ENCODE data around the gene LCN2.

Gene LCN2

GRCh38 chr9:128115187-128116103 lies 33.8 kb upstream of the LCN2 start:
- no peak for DNase-seq (ENCODE audit: low spot score)

DNA sequence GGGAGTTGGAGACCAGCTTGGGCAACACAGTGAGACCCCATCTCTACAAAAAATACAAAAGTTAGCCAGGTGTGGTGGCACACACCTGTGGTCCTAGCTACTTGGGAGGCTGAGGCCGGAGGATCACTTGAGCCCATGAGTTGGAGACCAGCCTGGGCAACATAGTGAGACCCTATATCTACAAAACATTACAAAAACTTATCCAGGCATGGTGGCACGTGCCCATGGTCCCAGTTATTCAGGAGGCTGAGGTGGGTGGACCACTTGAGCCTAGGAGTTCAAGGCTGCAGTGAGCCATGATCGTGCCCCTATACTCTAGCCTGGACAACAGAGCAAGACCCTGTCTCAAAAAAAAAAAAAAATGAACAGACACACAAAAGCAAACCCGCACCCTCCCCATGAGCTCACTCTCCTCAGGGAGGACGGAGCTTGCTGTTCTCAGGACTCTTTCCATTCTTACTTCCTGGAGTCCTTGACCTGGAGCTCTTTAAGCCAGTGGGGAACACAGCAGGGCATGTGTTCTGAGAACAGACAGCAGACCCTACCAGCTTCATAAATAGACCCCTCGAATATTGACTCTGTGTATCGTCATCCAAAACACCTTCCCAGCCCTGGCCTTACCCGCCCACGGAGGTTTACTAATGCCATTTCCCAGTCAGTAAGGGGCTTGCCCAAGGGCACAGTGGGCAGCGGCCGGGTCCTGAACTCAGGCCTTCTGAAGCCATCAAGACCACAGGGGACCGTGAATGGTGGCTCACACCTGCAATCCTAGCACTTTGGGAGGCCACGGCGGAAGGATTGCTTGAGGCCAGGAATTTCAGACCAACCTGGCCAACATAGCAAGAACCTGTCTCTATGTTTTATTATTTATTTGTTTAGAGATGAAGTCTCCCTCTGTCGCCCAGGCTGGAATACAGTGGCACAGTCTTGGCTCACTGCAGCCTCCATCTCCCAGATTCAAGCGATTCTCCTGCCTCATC lies 32.9 kb upstream of the LCN2 start:
- DNase-seq (ENCODE audit: low spot score), result no peak

DNA sequence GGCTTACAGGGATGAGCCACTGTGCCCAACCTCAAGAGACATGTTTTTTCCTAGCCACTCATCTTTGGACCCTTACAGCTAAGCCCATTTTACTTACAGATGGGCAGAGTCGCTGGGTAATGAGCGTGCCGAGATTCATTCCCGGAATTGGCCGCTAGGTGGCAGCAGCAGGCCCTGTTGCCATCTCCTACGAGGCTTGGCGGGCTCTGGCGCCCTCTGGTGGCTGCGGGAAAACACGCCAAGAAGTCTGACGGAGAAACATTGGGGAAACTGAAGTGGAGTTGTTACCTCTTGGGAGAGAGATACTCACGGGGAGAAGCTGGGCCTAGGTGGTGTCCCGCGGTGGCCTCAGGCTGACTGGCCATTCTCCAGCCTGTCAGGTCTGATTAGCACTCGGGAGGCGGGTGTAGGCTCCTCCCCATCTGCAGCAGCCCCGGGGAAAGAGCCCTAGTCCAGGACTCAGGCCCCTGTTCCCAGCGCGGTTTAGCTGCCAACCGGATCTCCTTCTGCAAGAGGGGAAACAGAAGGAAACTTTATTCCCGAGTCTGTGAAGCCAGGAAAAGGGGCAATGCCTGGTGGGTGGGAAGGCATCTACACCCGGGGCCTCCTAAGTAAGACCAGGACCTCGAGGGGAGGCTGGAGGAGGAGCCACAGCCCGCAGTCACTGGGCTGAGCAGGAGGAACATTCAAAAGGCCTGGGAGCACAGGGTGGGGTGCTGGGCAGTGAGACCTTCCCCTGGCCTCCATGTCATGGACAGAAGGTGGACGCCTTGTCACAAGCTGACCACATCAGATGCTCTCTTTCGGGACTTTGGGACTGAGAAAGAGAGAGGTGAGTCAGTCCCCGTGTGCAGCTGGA lies 31.4 kb upstream of the LCN2 start:
- DNase-seq (ENCODE audit: low spot score), result peak; percentile 94

GRCh38 chr9:128118472-128118857 lies 30.8 kb upstream of the LCN2 start:
- no peak for DNase-seq (ENCODE audit: low spot score)

DNA sequence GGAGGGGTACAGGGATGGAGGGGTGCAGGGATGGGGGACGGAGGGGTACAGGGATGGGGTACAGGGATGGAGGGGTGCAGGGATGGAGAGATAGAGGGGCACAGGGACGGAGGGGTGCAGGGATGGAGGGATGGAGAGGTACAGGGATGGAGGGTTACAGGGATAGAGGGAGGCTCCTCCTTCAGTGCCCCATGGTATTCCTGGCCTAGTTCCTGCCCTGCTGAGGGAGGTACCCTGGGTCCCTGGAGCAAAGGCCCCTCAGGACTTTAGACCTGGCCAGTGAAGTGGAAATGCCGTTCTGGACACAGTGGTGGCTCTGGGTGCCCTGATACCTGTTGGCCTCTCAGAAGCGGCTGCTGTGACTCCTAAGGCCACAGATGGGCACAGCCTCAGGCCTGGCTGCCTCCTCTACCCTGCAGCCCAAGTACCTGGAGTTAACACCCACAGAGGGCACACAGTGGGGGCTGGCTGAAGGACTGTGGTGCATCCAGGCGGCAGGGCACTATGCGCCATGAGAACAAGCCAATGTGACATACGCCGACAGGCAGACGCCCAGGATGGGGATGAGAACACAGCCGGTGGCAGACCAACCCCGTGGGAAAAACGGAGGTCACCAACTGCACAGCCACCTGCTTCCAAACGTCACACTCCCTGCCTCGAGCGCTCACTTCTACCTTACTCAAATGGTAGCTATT lies 30.1 kb upstream of the LCN2 start:
- no peak for DNase-seq (ENCODE audit: low spot score)

DNA sequence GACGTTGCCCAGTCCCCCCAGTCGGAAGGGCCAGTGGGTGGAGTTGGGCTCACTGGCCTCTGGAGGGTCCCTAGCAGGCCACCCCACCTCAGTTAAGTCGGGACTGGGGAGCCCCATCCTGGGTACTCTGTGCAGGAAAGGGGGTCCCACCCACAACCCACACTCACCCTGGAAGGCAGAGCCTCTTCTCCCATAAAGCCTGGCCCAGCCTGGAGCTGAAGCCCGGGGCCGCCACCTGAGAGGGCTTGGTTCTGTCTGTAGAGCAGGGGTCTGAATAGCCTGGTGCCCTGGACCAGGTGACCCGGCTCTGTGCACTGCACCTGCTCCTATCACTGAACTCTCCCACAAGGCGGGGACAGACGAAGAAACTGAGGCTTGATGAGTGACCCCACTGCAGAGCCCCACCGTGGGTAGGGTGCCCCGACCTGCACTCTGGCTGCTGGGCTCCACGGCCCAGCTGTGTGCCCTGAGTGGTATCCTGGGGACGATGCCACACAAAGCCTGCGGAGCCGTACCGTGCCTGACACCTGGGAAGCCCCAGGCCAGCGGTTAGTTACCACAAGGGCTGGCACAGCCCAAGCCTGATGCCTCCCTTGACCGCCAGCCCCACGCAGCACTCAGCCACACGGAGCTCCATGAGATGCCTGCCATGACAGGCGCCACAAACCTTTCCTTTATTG lies 29.1 kb upstream of the LCN2 start:
- no peak for DNase-seq (ENCODE audit: low spot score)

DNA sequence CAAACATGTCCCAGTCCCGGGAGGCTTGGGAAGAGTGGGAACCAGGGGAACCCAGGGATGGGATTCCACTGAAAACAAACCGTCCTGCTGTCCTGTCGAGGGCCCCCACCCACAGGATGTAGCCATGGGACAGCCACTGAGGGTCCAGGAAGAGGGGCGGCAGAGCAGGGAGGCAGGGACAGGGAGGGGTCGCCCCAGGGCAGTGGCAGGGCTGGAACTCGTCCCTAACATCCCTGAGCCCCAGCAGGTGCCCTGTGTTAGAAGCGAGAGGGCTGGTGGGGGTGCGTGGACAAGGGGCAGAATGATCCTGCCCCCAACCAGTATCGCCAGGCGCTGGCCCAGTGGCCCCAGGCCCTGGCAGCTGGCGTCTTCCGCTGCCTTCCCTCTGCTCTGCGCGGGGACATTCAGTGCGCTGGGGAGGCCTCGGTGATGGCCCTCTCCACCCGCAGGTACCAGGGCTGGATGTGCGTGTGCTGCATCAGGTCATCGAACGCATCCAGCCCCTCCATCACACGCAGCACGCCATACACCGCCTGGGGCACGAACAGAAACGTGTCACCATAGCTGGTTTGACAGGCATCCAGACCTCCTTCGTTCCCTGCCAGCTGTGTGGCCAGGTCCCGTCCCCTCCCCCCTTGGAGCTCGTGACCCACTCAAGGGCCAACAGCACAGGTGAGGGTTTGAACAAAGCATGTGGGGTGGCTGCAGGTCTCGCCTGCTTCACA lies 28.4 kb upstream of the LCN2 start:
- DNase-seq (ENCODE audit: low spot score), result no peak

- DNase-seq (ENCODE audit: low spot score), result no peak
Observed at GRCh38 chr9:128121466-128121810, 27.8 kb upstream of the LCN2 start.

- no peak for DNase-seq (ENCODE audit: low spot score)
Observed at GRCh38 chr9:128121924-128122808, 27.1 kb upstream of the LCN2 start.

DNA sequence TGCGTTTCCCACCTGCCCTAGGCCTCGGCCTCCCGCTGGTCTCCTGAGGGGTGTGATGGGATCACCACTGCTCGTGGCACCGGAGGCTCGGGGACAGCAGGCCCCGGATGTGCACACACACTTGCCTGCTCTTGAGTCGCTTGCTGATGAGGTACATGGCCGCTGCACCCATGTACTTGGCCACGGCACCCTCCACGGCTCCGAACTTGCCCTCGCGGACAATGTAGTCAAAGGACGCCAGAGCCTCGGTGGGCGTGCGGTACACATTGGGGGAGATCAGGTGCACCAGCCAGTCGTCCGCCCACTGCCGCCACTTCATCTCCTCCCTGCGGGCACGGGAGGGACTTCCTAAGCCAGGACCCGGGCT lies 26.5 kb upstream of the LCN2 start:
- no peak for DNase-seq (ENCODE audit: low spot score)

DNA sequence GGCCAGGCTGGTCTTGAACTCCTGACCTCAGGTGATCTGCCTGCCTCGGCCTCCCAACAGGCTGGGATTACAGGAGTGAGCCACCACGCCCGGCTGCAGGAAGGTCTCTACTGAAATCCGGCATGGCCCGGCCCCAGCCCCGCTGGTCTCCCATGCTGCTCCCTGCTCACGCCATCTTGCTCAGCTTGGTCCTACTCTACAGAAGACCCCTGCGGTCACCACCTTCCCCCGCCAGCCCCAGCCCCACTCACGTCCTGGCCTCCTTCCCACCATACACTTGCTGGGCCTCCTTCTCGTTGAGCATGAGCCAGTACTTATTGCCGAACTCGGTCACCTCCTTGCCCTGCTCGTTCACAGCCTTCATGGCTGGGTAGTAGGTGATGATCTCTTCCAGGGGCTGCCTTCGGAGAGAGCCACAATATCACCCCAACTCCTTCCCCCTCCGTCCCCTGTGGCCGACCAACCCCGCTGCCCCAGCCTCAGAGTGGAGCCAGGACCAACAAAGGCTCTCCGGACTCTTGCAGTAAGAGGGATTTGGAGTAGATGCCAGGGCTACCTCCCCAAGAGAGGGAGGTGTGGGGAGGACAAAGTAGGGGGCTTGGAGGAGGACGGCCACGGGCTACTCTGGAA lies 25.7 kb upstream of the LCN2 start:
- DNase-seq (ENCODE audit: low spot score), result no peak

- DNase-seq (ENCODE audit: low spot score), result no peak
Observed at GRCh38 chr9:128124451-128124850, 24.8 kb upstream of the LCN2 start.

GRCh38 chr9:128124873-128125579 lies 24.2 kb upstream of the LCN2 start:
- peak; percentile 63 for DNase-seq (ENCODE audit: low spot score)

GRCh38 chr9:128125580-128126354 lies 23.5 kb upstream of the LCN2 start:
- no peak for DNase-seq (ENCODE audit: low spot score)

GRCh38 chr9:128127568-128127989 lies 21.7 kb upstream of the LCN2 start, which contains the start of gene PTGES2:
PTGES2 (minus strand) TSS chr9:128127729; CDS start chr9:128127717, 12 bp downstream.
- peak; percentile 87 for DNase-seq (ENCODE audit: low spot score)

- peak; percentile 91 for DNase-seq (ENCODE audit: low spot score)
Observed at GRCh38 chr9:128127990-128128835, 21.0 kb upstream of the LCN2 start.
